Prostate gland (tissue), 2 donors: ENCODE measurements around the gene TTC19. TPM values are rescaled to one million over a fixed set of nuclear protein-coding genes. Genes with fewer than 3 reads are reported as not detected.
"Not testable (repeated sequence)": the region's sequence is repeated elsewhere in the genome, so short reads cannot be mapped to it uniquely, and the experiment has no call there.

Source experiments
- DNase-seq: peaks from one replicate; pipeline ENCODE4 v3.0.0-alpha.2; 2019; ENCODE audit warnings: low spot score
- H3K27ac ChIP-seq, 2 donors: fragments of 200-600 bp; sonication (generic); 2 replicates each; pipeline ENCODE4 v1.5.1; 2017 to 2019
- H3K27me3 ChIP-seq: fragments of 200-600 bp; sonication (generic); replicated peaks from 2 replicates; pipeline ENCODE4 v1.5.1; 2019; ENCODE audit not compliant: insufficient read depth
- H3K36me3 ChIP-seq, 2 donors: fragments of 200-600 bp; sonication (generic); 1 replicate in 1 of 2; 2 replicates in 1 of 2; pipeline versions ENCODE4 v1.5.1 to v1.8.1; 2017 to 2019
- H3K4me1 ChIP-seq: fragments of 200-600 bp; sonication (generic); replicated peaks from 2 replicates; pipeline ENCODE4 v1.5.1; 2019
- H3K4me3 ChIP-seq, 2 donors: fragments of 200-600 bp; sonication (generic); 2 replicates each; pipeline ENCODE4 v1.5.1; 2017 to 2019
- H3K9me3 ChIP-seq: fragments of 200-600 bp; sonication (generic); 2 replicates; pipeline ENCODE4 v1.5.1; 2017
- CTCF ChIP-seq, 4 experiments: fragments of 200-600 bp in 2 of 4; fragments of 450-650 bp in 2 of 4; sonication (generic) in 2 of 4; IDR thresholded peaks; 1 replicate in 3 of 4; 2 replicates in 1 of 4; pipeline ENCODE4 v1.5.1; 2016 to 2019; ENCODE audit warnings: antibody characterized with exemption in 4 of 4, mild to moderate bottlenecking in 2 of 4, moderate library complexity in 2 of 4
- POLR2A ChIP-seq: fragments of 450-650 bp; IDR thresholded peaks from one replicate; pipeline ENCODE4 v1.6.1; 2016; ENCODE audit warnings: antibody characterized with exemption, mild to moderate bottlenecking
- POLR2AphosphoS5 ChIP-seq: sonication (generic); formaldehyde crosslinking; IDR thresholded peaks from one replicate; pipeline ENCODE4 v1.6.1; 2017; ENCODE audit warnings: antibody characterized with exemption
- WGBS: methylation state at CpG from one replicate; pipeline ENCODE4 v1.1.5; 2018; 5-methylcytosine and 5-hydroxymethylcytosine counted together
- intact Hi-C: fragments of 100-400 bp; cut with DNase I; formaldehyde crosslinking; loops from one replicate; pipeline ENCODE4 v1.14.2; 2022
- total RNA-seq, 2 donors: library from RNA; depleted of rRNA; stranded (reverse); fragments of >200 nt; gene quantifications; one replicate each; pipeline ENCODE4 v1.1.0, GENCODE V29; 2016

The TTC19 gene
- total RNA-seq, 2 donors from 2014 or later, result 87.9 to 100 TPM

DNA sequence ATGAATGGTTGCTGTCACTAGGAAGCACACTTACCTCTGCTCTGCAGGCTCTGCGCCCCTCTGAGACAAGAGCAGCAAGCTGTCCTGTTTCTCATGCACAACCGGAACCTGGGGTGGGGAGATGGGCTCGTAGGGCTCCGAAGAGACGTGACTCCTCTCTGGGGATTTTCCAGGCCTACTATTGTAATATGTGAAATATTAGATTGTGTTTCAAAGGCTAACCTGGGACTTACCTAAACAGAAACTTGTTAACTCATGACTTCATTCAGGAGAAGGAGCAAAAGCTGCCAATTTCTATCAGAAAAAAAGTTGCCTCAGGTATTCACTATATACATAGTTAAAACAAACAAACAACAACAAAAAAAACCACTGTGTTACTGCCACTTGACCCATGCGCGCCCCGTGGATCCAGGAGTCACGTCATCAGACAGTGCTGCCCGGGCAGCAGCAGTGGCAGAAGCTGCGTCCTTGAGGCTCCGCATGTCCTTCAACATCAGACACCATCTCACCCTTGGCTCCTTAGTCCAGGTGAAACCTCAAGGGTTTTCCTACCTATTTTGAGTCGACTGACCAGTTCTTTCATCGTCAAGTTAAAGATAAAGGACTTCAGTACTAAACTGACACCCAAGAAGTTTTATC, 49.3 kb downstream of the TTC19 start:
- no peaks in the 10 kb centered on the region for H3K36me3 ChIP-seq
- no peak overlapping the region for H3K27ac ChIP-seq

GRCh38 chr17:16050844-16051243, 51.2 kb downstream of the TTC19 start:
- Histone ChIP-seq H3K4me1 (no peaks in the 10 kb centered on the region), H3K27ac (no peak overlapping the region), H3K9me3 (no peaks in the 10 kb centered on the region), H3K4me3 (no peak overlapping the region), H3K36me3 (no peaks in the 10 kb centered on the region), H3K27me3 (no peaks in the 10 kb centered on the region)
- intact Hi-C loops, result no loop called here
- DNase-seq, result no peak
- no peak for TF ChIP-seq CTCF (IDR thresholded peaks at IDR 0.05)
- TF ChIP-seq POLR2A, result no peak
- TF ChIP-seq POLR2AphosphoS5, result no peak
- 98% methylated on average over 6 of the region's 6 CpGs for WGBS

More for the DNA sequence above, 49.3 kb downstream of the TTC19 start:
- Histone ChIP-seq H3K27me3 (no peaks in the 10 kb centered on the region), H3K4me1 (no peaks in the 10 kb centered on the region), H3K9me3 (no peaks in the 10 kb centered on the region), H3K4me3 (no peak overlapping the region)
- intact Hi-C loops, result no loop called here
- no peak for TF ChIP-seq POLR2AphosphoS5
- no peak for TF ChIP-seq POLR2A
- TF ChIP-seq CTCF (IDR thresholded peaks at IDR 0.05), result no peak
- WGBS, result 71% methylated on average over 14 of the region's 14 CpGs
- DNase-seq, result no peak

- no peak for DNase-seq
- H3K4me1 ChIP-seq, result no peaks in the 10 kb centered on the region
- no peaks in the 10 kb centered on the region for H3K36me3 ChIP-seq
- intact Hi-C loops, result no loop called here
- no peak for TF ChIP-seq POLR2AphosphoS5
- no peak for TF ChIP-seq CTCF (IDR thresholded peaks at IDR 0.05)
- TF ChIP-seq POLR2A, result no peak
- no peak overlapping the region for H3K27ac ChIP-seq
- H3K4me3 ChIP-seq, result no peak overlapping the region
- 83% methylated on average over 1 of the region's 1 CpG for WGBS
- H3K9me3 ChIP-seq, result no peaks in the 10 kb centered on the region
- H3K27me3 ChIP-seq, result no peaks in the 10 kb centered on the region
These were observed 52.9 kb downstream of the TTC19 start for GRCh38 chr17:16052486-16052885.

- H3K4me1 ChIP-seq, H3K27me3 ChIP-seq, H3K4me3 ChIP-seq, DNase-seq, H3K27ac ChIP-seq, H3K9me3 ChIP-seq, H3K36me3 ChIP-seq, intact Hi-C loops: not testable (repeated sequence)
- 74% methylated on average over 4 of the region's 4 CpGs for WGBS
These were observed 55.5 kb downstream of the TTC19 start for GRCh38 chr17:16055139-16055538.

DNA sequence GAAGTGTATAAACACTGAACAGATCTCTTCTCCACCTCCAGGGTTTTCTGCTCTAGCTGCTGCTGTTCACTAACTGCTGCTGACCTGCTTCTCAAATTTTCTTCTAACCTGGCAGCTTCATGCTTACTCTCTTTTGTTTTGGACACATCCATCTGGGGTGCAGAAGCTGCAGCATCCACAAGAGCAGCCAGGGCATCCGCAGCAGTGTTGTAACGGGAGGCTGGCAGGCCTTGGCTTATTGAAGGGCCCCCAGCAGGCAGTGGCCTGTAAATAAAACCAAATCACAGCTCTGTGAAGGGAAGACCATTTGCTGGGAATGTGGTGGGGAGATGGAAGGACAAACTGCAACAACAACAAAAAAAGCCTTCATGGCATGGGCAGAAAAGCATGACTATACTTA, 62.0 kb downstream of the TTC19 start:
- Histone ChIP-seq H3K27ac (no peak overlapping the region), H3K4me3 (no peak overlapping the region), H3K9me3 (no peaks in the 10 kb centered on the region), H3K36me3 (peaks cover 0 to 4% of the 10 kb centered on the region in 2 donors), H3K27me3 (no peaks in the 10 kb centered on the region), H3K4me1 (no peaks in the 10 kb centered on the region)
- WGBS, result 90% methylated on average over 2 of the region's 2 CpGs
- TF ChIP-seq POLR2A (no peak), POLR2AphosphoS5 (no peak), CTCF (IDR thresholded peaks at IDR 0.05) (no peak)
- no peak for DNase-seq
- intact Hi-C loops, result no loop called here
